ENCODE measurements around the gene CIAO2B.

The CIAO2B gene

DNA sequence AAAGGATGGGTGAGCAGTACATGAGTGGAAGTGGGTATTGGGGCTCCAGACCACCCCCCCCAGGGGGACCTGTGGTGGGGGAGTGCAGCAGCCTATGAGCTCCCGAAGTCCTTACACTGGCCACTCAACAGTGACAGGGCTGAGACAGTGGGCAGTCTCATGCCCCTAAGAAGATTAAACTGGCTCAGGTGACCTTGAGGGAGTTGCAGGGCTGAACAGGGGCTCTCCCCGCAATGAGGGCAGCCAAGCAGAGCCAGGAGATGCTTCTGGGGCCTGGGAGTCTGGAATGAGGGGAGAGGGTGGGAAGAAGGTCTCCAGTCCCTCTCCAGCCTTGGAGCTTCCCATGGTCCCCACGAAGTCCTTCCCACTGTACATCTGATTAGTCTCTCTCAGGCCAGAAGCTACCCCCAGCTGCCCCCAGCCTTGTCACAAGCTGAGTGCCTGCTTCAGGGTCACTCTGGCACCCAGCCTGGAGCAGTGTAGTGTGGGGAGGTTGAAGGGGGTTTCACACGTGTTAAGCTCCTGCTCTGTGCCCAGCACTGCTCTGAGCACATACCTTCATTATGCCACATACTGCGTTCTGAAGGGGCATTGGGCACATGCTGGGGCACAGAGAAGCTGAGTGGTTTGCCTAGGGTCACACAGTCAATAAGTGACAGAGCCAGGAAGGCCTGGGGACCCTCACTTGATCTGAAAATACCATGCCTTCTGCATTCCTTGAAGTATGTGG is 14.5 kb downstream of the CIAO2B start:
- DNase-seq = no peak

DNA sequence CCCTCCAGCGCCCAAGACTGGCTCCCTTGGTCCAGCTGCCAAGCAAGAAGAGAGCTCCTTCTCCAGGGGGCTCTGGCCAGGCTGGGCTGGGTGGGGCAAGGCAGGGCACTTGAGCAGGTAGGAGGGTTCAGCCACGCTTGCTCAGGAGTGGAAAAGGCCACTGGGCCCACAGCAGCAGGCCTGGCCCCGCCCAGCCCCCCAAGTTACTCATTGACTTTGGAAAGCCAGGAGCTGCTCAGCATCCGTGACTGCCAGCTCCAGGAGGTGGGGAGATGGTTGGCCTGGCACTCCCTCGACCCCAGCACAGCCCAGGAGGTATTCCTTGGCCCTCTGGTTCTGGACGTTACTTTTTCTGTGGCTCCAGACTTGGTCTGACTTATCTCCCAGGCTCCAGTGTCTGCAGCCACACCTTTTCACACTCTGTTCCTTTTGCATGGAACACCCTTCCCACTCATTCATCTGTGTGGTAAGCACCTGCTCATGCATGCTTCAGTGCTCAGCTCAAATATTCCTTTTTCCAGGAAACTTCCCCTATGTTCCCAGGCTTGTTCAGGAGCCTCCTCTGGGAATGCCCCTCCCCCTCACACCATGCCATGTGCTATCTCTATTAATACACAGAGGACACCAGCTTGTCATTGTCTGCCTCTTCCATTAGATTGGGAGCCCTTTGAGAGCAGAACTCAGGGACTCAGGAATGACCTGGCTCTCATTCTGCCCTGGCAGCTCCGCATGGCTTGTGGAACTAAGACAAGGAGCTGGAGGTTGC is 15.2 kb downstream of the CIAO2B start, which contains the start of gene CDH16:
Gene CDH16, minus strand, starts transcription at position 83 of the 766 bp plus-strand sequence. CDS start 820 bp downstream, outside the sequence.
- DNase-seq = no peak

DNA sequence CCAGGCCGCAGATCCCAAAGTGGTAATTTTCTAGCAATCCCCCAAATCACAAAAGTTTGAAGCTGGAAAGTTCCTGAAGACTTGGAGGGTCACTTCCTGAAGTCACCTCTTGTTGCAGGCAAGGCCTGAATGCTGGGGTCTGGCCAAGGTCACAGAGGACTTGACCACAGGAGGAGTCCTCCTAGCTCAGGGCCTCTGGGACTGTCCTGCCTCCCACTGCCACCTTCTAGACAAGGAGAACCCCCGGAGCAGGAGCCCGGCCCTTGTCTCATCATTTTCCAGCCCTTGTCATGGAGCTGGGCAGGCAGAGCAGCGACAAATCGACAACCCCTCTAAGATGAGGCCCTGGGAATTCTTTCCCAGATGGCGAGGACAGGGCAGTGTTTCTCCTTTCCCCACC is 15.8 kb downstream of the CIAO2B start:
- no peak for DNase-seq

DNA sequence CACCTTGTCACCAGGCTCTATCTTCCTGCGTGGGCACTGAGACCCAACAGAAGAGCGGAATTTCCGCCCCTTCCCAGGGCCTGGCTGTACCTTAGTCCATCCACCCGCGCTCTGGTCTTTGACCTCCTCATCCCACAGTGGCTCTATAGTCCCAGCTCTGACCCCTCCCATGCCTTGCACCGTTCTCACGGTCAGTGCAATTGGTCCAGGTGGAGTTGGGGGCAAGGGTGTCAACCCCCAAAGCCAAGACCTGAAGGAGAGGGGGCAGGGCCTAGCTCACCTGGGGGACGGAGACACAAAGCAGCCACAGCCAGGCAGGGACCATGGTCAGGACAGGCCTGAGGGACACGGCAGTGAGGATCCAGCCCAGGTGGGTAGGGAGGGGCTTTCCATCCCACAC is 16.5 kb downstream of the CIAO2B start:
- no peak for DNase-seq

DNA sequence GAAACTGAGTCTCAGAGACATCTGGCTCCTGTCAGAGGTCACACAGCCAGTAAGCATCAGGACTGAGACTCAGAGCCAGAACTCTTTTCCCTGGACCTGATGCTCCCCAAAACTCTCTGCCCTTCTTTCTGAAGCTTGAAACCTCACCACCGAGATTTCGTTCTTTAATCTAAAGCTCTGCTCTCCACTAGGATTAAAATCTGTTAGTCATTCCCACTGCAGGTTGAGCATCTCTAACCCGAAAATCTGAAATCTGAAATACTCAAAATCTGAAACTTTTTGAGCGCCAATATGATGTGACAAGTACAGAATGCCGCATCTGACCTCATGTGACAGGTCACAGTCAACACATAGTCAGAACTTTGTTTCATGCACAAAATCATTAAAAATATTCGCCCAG is 17.7 kb downstream of the CIAO2B start:
- no peak for DNase-seq

DNA sequence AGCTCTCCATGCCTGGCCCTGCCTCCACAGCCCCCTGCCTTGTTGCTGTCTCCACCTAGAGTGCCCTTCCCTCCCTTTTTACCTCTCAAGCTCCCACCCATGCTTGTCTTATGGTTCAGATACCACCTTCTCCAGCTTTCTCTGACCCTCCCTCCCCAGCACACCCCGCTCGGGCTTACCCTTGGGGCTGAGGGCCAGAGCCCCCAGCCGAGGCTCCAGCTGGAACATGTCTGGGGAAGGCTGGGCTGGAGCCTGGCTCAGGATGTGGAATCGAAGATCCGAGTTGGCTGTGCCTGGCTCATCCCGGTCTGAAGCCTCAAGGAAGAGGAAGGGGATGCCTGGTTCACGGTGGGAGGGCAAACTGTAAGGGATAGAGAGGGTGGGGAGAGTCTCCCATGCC is 19.2 kb downstream of the CIAO2B start:
- DNase-seq = no peak

DNA sequence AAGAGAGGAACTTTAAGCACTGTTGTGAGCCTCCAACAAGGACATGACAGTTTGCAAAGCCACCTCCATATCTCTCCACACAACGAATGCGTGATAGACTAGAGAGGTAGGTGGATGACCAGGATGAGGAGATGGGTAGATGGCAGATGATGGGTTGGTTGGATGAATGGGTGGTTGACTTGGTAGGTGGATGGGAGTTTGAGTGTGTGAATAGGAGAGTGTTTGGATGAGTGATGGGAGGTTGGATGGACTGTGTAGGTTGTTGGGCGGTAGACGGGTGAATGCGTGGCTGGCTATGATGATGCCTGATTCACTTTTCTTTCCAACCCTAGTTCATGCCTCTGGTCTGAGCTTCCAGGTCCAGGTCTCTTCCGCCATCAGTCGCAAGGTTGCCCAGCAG is 19.7 kb downstream of the CIAO2B start:
- DNase-seq = no peak

- no peak for DNase-seq
Observed at GRCh38 chr16:66913711-66914110, 20.5 kb downstream of the CIAO2B start.

- DNase-seq = no peak
Observed at GRCh38 chr16:66913081-66913480, 21.1 kb downstream of the CIAO2B start.

- no peak for DNase-seq
Observed at GRCh38 chr16:66911801-66912200, 22.4 kb downstream of the CIAO2B start.

GRCh38 chr16:66911112-66911511 is 23.1 kb downstream of the CIAO2B start:
- DNase-seq = no peak

DNA sequence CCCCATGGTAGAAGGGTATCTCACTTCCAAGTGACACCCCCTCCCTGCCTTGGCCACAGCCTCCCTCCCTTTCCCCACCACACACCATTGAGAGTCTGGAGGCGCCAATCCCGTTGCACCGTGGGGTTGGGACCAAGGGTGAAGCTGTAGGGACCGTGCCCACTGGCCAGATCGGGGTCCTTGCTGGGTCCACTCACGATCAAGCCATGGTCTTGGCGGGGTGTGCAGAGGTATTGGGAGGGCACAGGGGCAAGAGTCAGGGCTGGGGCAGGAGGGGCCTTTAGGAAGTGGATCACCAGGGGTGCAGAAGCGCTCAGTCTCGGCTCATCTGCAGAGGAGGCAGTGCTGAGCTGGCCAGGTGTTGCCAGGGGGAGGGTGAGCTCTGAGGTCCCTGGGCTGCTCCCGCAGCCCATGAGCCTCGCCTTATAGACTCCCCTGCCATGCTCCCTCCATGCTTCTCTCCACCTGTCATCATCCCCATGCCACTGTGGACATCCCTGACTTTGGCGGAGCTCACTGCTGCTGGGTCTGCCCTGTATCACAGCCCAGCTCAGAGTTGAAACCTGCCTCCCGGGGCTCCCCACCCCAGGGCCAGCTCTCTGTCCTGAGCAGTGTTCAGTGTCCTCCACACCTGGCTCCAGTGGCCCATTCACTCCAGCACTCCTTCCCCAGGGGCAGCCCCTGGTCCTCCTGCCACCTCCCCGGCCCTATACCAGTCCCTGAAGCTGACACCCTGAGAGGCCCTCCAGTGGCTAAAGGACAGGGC is 23.8 kb downstream of the CIAO2B start:
- no peak for DNase-seq

DNA sequence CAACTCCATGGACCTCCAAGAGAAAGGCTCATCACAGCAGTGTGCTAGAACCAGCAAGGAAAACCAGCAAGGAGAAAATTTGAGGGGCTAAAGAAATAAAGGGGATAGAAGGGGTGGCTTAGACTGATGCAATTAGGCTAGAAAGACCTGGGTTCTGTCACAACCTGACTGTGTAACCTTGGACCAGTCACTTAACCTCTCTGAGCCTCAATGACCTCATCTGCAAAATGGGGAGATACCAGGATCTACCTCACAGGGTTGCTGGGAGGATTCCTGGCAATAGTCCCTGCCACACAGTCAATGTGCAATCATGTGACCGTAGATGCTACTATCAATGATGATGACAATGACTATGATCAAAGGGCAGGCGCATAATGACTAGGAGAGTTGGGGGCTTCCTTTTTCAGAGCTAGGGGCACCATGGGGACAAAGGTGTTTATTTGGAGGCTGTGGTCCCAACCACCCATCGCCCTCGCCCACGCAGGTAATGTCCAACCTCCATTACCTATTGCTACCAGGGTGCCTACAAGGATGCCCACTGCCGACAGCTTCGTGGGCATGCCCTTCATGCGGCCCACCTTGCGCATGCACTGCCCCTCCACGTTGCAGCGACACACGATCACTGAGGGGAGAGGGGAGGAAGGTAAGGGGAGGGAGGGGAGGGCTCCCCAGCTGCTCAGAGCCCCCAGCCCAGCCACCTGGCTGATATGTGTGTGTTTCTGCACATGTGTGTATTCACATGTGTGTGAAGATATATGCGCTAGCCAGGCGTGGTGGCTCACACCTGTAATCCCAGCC is 25.2 kb downstream of the CIAO2B start:
- no peak for DNase-seq

DNA sequence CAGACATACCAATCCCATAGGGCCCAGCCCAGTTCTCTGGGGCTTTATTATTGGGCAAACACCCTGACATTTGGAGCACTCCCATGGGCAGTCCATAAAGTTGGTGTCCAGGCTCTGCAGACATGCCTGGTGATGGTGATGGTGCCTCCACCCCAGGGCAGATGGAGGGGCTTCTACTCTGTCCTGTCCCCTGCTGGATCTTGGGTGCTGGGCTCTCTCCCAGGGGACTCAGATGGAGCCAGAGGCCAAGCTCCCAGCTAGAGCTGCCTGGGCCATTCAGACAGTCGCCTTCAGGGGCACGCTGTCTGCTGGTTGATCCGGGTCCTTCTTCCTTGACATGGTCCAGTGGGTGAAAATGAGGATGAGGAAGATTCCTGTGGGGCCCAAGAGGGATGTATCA is 26.1 kb downstream of the CIAO2B start:
- DNase-seq = no peak

- no peak for DNase-seq
Observed at GRCh38 chr16:66906916-66907836, 27.0 kb downstream of the CIAO2B start.

DNA sequence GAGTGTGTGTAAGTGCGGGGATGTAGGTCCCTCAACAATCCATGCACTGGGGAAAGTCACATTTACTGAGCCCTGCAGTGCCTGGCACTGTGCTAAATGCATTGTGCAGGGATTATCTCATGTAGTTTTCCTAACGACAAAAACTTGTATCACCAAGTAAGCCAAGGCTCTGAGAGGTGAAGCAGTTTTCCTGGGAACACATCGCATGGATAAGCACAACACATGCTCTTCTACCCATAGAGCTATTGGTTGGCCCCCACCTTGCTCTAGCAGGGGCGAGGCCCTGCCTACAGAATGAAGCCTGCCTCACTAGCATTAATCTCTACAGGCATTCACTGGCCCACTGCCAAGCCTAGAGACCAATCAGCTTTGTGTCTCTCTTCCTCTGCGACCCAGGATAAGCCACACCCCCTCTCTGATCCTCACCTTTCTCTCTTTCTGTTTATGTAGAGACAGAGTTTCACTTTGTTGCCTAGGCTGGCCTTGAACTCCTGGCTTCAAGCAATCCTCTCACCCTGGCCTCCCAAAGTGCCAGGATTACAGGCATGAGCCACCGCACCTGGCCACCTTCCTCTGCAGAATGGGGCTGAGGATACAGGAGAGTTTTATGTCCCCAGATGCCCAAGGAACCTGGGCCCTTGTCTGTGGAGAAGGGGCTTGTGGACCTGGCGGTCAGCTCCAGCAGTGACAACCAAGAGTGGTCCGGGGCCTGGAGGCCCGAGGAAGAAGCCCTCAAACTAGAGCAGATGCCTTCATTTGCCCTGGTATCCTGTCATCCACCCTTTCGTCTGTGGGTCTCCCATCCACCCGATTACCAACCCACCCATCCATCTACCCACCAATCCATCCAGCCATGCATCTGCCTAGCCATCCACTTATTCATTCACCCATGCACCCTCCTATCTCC is 28.3 kb downstream of the CIAO2B start:
- DNase-seq = peak; percentile 60

GRCh38 chr16:66904846-66905632 is 29.2 kb downstream of the CIAO2B start:
- no peak for DNase-seq

- no peak for DNase-seq
Observed at GRCh38 chr16:66904428-66904845, 29.8 kb downstream of the CIAO2B start.

- DNase-seq = no peak
Observed at GRCh38 chr16:66903544-66904427, 30.4 kb downstream of the CIAO2B start.
